Vagina (tissue), 2 donors: Measurements from ENCODE around the gene ZBTB20.

Experiments
- POLR2A ChIP-seq, 2 donors: fragments of 450-650 bp; IDR thresholded peaks; one replicate each; pipeline ENCODE4 v1.6.1; 2017; ENCODE audit warnings: antibody characterized with exemption in 2 of 2, mild to moderate bottlenecking in 2 of 2, moderate library complexity in 2 of 2
- TF ChIP-seq, protein P1 (sequence below), 3 experiments: fragments of 450-650 bp in 2 of 3; fragments of 200-600 bp in 1 of 3; sonication (generic) in 1 of 3; IDR thresholded peaks; one replicate each; pipeline ENCODE4 v1.5.1; 2017 to 2019; ENCODE audit warnings: antibody characterized with exemption in 3 of 3, mild to moderate bottlenecking in 2 of 3, moderate library complexity in 2 of 3

DNA sequence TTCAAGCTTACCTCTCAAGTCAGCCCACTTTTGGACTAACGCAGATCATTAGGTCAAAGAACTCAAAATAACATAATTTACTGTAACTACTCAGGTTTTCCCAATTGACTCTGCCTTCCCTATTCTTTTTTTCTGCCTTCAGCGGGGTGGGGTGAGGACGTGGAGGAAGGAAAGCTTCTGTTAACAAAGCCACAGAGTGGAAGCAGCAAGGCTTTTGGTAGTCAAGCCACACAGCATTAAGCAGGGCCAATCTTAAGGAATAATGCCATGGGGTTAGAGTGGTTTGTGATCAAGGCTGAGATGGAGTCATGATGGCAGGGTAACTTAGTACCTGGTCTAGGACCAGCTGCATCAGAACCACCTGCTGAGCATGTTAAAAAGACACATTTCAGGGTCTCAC lies 575.7 kb downstream of the ZBTB20 start:
- TF ChIP-seq, protein P1, sequence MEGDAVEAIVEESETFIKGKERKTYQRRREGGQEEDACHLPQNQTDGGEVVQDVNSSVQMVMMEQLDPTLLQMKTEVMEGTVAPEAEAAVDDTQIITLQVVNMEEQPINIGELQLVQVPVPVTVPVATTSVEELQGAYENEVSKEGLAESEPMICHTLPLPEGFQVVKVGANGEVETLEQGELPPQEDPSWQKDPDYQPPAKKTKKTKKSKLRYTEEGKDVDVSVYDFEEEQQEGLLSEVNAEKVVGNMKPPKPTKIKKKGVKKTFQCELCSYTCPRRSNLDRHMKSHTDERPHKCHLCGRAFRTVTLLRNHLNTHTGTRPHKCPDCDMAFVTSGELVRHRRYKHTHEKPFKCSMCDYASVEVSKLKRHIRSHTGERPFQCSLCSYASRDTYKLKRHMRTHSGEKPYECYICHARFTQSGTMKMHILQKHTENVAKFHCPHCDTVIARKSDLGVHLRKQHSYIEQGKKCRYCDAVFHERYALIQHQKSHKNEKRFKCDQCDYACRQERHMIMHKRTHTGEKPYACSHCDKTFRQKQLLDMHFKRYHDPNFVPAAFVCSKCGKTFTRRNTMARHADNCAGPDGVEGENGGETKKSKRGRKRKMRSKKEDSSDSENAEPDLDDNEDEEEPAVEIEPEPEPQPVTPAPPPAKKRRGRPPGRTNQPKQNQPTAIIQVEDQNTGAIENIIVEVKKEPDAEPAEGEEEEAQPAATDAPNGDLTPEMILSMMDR (IDR thresholded peaks at IDR 0.05): no peak
- no peak for TF ChIP-seq POLR2A (IDR thresholded peaks at IDR 0.05)
